H1 (cell line): ENCODE results near the gene ZNF385C. TPM values are rescaled to one million over a fixed set of nuclear protein-coding genes. Genes with fewer than 3 reads are reported as not detected.
"Not testable (repeated sequence)": the region's sequence is repeated elsewhere in the genome, so short reads cannot be mapped to it uniquely, and the experiment has no call there.

ENCODE experiments used
- CTCF ChIA-PET: fragments of 300-600 bp; sonication (Branson Sonifier 250); formaldehyde crosslinking; loops from one replicate; lab custom pipeline; 2021; ENCODE audit not compliant: partially characterized antibody; lab: Charles Lee
- POLR2A ChIA-PET: fragments of 300-600 bp; sonication (Branson Sonifier 250); formaldehyde crosslinking; loops from one replicate; lab custom pipeline; 2021; ENCODE audit warnings: inconsistent platforms; ENCODE audit not compliant: partially characterized antibody; lab: Charles Lee
- DNase-seq, 2 experiments: peaks; one replicate each; pipeline versions ENCODE4 v3.0.0 to v3.0.0-alpha.2; 2010 to 2022; ENCODE audit warnings: low spot score in 2 of 2, low read depth in 1 of 2, mixed read lengths in 1 of 2
- FAIRE-seq: peaks from 2 replicates; lab custom pipeline; 2011; peaks lifted over from hg19 to GRCh38; lab: Jason Lieb, UNC
- H2AFZ ChIP-seq: 2 replicates; pipeline ENCODE4 v1.8.1; 2012; ENCODE audit warnings: low read length, inconsistent platforms
- H2AK5ac ChIP-seq: 2 replicates; pipeline ENCODE4 v1.6.1; 2013; ENCODE audit warnings: low read depth, low read length
- H2BK120ac ChIP-seq: replicated peaks from 2 replicates; pipeline ENCODE3; 2013; ENCODE audit warnings: low read depth, low read length, inconsistent platforms
- H2BK12ac ChIP-seq: 2 replicates; pipeline ENCODE4 v1.6.1; 2013; ENCODE audit warnings: low read depth, low read length
- H2BK15ac ChIP-seq: 2 replicates; pipeline ENCODE4 v1.6.1; 2013; ENCODE audit warnings: low read length
- H2BK20ac ChIP-seq: 2 replicates; pipeline ENCODE4 v1.6.1; 2013; ENCODE audit warnings: low read length
- H2BK5ac ChIP-seq: 2 replicates; pipeline ENCODE4 v1.6.1; 2013; ENCODE audit warnings: low read depth, low read length
- H3K14ac ChIP-seq: 2 replicates; pipeline ENCODE4 v1.6.1; 2013; ENCODE audit warnings: inconsistent platforms; ENCODE audit not compliant: insufficient read length
- H3K18ac ChIP-seq: 2 replicates; pipeline ENCODE4 v1.6.1; 2013; ENCODE audit warnings: low read length; ENCODE audit errors: extremely low read depth
- H3K23ac ChIP-seq: 2 replicates; pipeline ENCODE4 v1.6.1; 2013; ENCODE audit warnings: inconsistent platforms; ENCODE audit not compliant: insufficient read length
- H3K23me2 ChIP-seq: 2 replicates; pipeline ENCODE4 v1.6.1; 2013; ENCODE audit warnings: low read depth, low read length
- H3K27ac ChIP-seq: 2 replicates; pipeline ENCODE4 v1.6.1; 2011; ENCODE audit warnings: low read depth, low read length, inconsistent platforms
- H3K27me3 ChIP-seq, 4 experiments: replicated peaks in 1 of 4; 1 replicate in 1 of 4; 2 replicates in 3 of 4; pipeline versions ENCODE4 v1.6.1 to v1.8.1; 2011 to 2013; ENCODE audit warnings: low read length in 3 of 4, mild to moderate bottlenecking in 3 of 4, inconsistent platforms in 2 of 4, mixed read lengths in 2 of 4, moderate library complexity in 1 of 4; ENCODE audit not compliant: control insufficient read depth in 3 of 4, insufficient read depth in 3 of 4; ENCODE audit errors: extremely low read depth in 1 of 4
- H3K36me3 ChIP-seq, 4 experiments: 2 replicates each; pipeline versions ENCODE4 v1.6.1 to v1.8.1; 2011 to 2013; ENCODE audit warnings: mild to moderate bottlenecking in 4 of 4, low read length in 3 of 4, moderate library complexity in 2 of 4, control low read depth in 1 of 4, inconsistent platforms in 1 of 4; ENCODE audit not compliant: insufficient read depth in 4 of 4, control insufficient read depth in 2 of 4
- H3K4ac ChIP-seq: replicated peaks from 2 replicates; pipeline ENCODE3; 2013; ENCODE audit warnings: low read length, low read depth, mixed read lengths, inconsistent platforms; ENCODE audit not compliant: insufficient read length
- H3K4me1 ChIP-seq, 4 experiments: replicated peaks in 1 of 4; 1 replicate in 1 of 4; 2 replicates in 3 of 4; pipeline versions ENCODE4 v1.6.1 to v1.8.1; 2011 to 2013; ENCODE audit warnings: low read length in 3 of 4, inconsistent platforms in 2 of 4, mixed read lengths in 1 of 4; ENCODE audit not compliant: insufficient read depth in 4 of 4, control insufficient read depth in 3 of 4
- H3K4me2 ChIP-seq, 2 experiments: 2 replicates each; pipeline versions ENCODE4 v1.6.1 to v1.8.1; 2011 to 2013; ENCODE audit warnings: low read depth in 2 of 2, low read length in 2 of 2, control low read depth in 1 of 2, inconsistent platforms in 1 of 2, mild to moderate bottlenecking in 1 of 2; ENCODE audit not compliant: insufficient read depth in 1 of 2
- H3K4me3 ChIP-seq, 4 experiments: fragments of 200-600, 300-600 bp in 1 of 4; sonication (generic), shearing (Covaris generic), sonication (Bioruptor Twin) in 1 of 4; 2 replicates each; pipeline versions ENCODE4 v1.5.1 to v1.8.1; 2011 to 2016; ENCODE audit warnings: low read length in 4 of 4, low read depth in 3 of 4, control low read depth in 2 of 4, inconsistent platforms in 2 of 4, mild to moderate bottlenecking in 2 of 4, mixed read lengths in 1 of 4, moderate library complexity in 1 of 4; ENCODE audit not compliant: insufficient read depth in 2 of 4; ENCODE audit errors: extremely low read depth in 1 of 4
- H3K56ac ChIP-seq: replicated peaks from 2 replicates; pipeline ENCODE3; 2013; ENCODE audit warnings: low read depth, mild to moderate bottlenecking, mixed read lengths, low read length, inconsistent platforms; ENCODE audit not compliant: insufficient read length
- H3K79me1 ChIP-seq: 2 replicates; pipeline ENCODE4 v1.6.1; 2013; ENCODE audit warnings: low read depth, low read length, control low read depth
- H3K79me2 ChIP-seq, 2 experiments: 2 replicates each; pipeline versions ENCODE4 v1.6.1 to v1.8.1; 2012 to 2013; ENCODE audit warnings: low read length in 2 of 2, mild to moderate bottlenecking in 2 of 2, inconsistent platforms in 1 of 2; ENCODE audit not compliant: insufficient read depth in 2 of 2, control insufficient read depth in 1 of 2
- H3K9ac ChIP-seq, 4 experiments: replicated peaks in 1 of 4; 1 replicate in 1 of 4; 2 replicates in 3 of 4; pipeline versions ENCODE4 v1.6.1 to v1.8.1; 2011 to 2013; ENCODE audit warnings: low read depth in 3 of 4, low read length in 3 of 4, control low read depth in 2 of 4, mild to moderate bottlenecking in 2 of 4, moderate library complexity in 2 of 4, inconsistent platforms in 1 of 4; ENCODE audit errors: extremely low read depth in 1 of 4
- H3K9me3 ChIP-seq, 2 experiments: 2 replicates each; pipeline versions ENCODE4 v1.6.1 to v1.8.1; 2012 to 2013; ENCODE audit warnings: mild to moderate bottlenecking in 2 of 2, moderate library complexity in 2 of 2, control low read depth in 1 of 2, inconsistent platforms in 1 of 2, low read depth in 1 of 2, low read length in 1 of 2, mixed read lengths in 1 of 2; ENCODE audit not compliant: insufficient read depth in 2 of 2
- H4K20me1 ChIP-seq, 2 experiments: replicated peaks in 1 of 2; 2 replicates each; pipeline versions ENCODE3 to v1.8.1; 2011 to 2013; ENCODE audit warnings: inconsistent platforms in 2 of 2, low read length in 2 of 2, mild to moderate bottlenecking in 1 of 2; ENCODE audit not compliant: insufficient read depth in 2 of 2, control insufficient read depth in 1 of 2
- H4K5ac ChIP-seq: 2 replicates; pipeline ENCODE4 v1.6.1; 2013; ENCODE audit warnings: low read length, low read depth, mixed read lengths, inconsistent platforms; ENCODE audit not compliant: insufficient read length
- H4K8ac ChIP-seq: 2 replicates; pipeline ENCODE4 v1.8.0; 2013; ENCODE audit warnings: mild to moderate bottlenecking, moderate library complexity, low read length, inconsistent platforms; ENCODE audit not compliant: insufficient read depth; ENCODE audit errors: extremely low read depth
- H4K91ac ChIP-seq: replicated peaks from 2 replicates; pipeline ENCODE3; 2013; ENCODE audit warnings: low read length, mixed read lengths, inconsistent platforms; ENCODE audit not compliant: insufficient read length
- WGBS, 2 experiments: shearing (Covaris generic) in 1 of 2; methylation state at CpG; one replicate each; pipeline versions ENCODE4 v1.1.6 to v1.1.7; 2013 to 2015; ENCODE audit warnings: low lambda C conversion rate in 2 of 2, mixed read lengths in 2 of 2, inconsistent platforms in 1 of 2, low coverage in 1 of 2, missing lambda C conversion rate in 1 of 2; ENCODE audit not compliant: insufficient replicate concordance in 2 of 2, insufficient coverage in 1 of 2, insufficient read length in 1 of 2; ENCODE audit errors: extremely low coverage in 1 of 2, missing lambda C conversion rate in 1 of 2; 5-methylcytosine and 5-hydroxymethylcytosine counted together
- polyA plus RNA-seq, 7 experiments: library from polyadenylated mRNA; depleted of rRNA in 3 of 7; stranded (reverse) in 5 of 7; unstranded in 2 of 7; fragments of >200 nt in 5 of 7; fragments of 200-250 nt in 2 of 7; gene quantifications; 1 replicate in 5 of 7; 2 replicates in 1 of 7; 4 replicates in 1 of 7; pipeline versions ENCODE4 v1.2.1 to v1.2.3, GENCODE V29; 2011 to 2013; ENCODE audit warnings: missing spikeins in 2 of 7, mixed read lengths in 2 of 7
- total RNA-seq: library from RNA; stranded (reverse); fragmentation: NEBNext Ultra II Directional; extraction: Animal tissue kit (Norgen Biotek cat#: 25700); gene quantifications from 2 replicates; pipeline ENCODE4 v1.2.1, GENCODE V29; 2021

ZNF385C gene
- total and polyA plus RNA-seq, 2 of the 8 experiments (the other 6 are each of a cell fraction or from before 2014, with no cell fraction given): 3.9 to 6.1 TPM

- H3K36me3 ChIP-seq: peaks cover 13 to 30% (median 15%) of the 10 kb centered on the region in 4 experiments; a peak in 6 of 8 replicates
- 94% methylated on average over 8 of the region's 8 CpGs; no CpG with 5 or more reads in 1 of the 2 experiments for WGBS, 2 experiments
- not testable (repeated sequence) for H4K5ac ChIP-seq, H3K79me1 ChIP-seq, H4K91ac ChIP-seq, H3K18ac ChIP-seq, H3K56ac ChIP-seq, H2AK5ac ChIP-seq, FAIRE-seq, H2BK5ac ChIP-seq, H3K14ac ChIP-seq, H2BK15ac ChIP-seq, H2BK120ac ChIP-seq, H2AFZ ChIP-seq, H3K27me3 ChIP-seq, H3K4me1 ChIP-seq, H4K20me1 ChIP-seq, DNase-seq, H4K8ac ChIP-seq, H3K23ac ChIP-seq, H3K9ac ChIP-seq, H2BK20ac ChIP-seq, H3K9me3 ChIP-seq, H2BK12ac ChIP-seq, H3K27ac ChIP-seq, H3K4ac ChIP-seq
- ChIA-PET CTCF (interaction anchor here (0.6 to 38.8 kb wide), 16 partner anchors 7 to 234 kb away, joined by 3 to 1084 read pairs (median 4); partner anchors contain the start of genes DHX58, HSPB9, KAT2A and ZNF385C), POLR2A (interaction anchor here (0.6 to 6.2 kb wide), 13 partner anchors 10 to 411 kb away, joined by 3 to 67 read pairs (median 4); partner anchors contain the start of genes CNP, DHX58, HAP1 and HSPB9)
- peaks cover 19% of the 10 kb centered on the region for H3K23me2 ChIP-seq
- peak overlapping the region; percentile 65 to 77; a peak in 3 of 4 replicates for H3K4me2 ChIP-seq
- H3K4me3 ChIP-seq: peak overlapping the region; percentile 84 to 99 (median 89); a peak in 6 of 8 replicates
- peaks cover 16 to 27% of the 10 kb centered on the region in 2 experiments for H3K79me2 ChIP-seq
These were observed 77.4 kb downstream of the ZNF385C start for GRCh38 chr17:42020845-42021244.
